Measurements from ENCODE around the gene EHD3.

GRCh38 chr2:31202833-31203232, 31.1 kb upstream of the EHD3 start:
- TF ChIP-seq CTCF (IDR thresholded peaks at IDR 0.05): no peak
- no peak for TF ChIP-seq POLR2A (IDR thresholded peaks at IDR 0.05)

All from Peyer's patch (tissue), 4 donors.